ENCODE data around the gene MATN4. TPM values are rescaled to one million over a fixed set of nuclear protein-coding genes. Genes with fewer than 3 reads are reported as not detected.

The MATN4 gene
- total RNA-seq, 1 donor from 2014 or later: not detected

DNA sequence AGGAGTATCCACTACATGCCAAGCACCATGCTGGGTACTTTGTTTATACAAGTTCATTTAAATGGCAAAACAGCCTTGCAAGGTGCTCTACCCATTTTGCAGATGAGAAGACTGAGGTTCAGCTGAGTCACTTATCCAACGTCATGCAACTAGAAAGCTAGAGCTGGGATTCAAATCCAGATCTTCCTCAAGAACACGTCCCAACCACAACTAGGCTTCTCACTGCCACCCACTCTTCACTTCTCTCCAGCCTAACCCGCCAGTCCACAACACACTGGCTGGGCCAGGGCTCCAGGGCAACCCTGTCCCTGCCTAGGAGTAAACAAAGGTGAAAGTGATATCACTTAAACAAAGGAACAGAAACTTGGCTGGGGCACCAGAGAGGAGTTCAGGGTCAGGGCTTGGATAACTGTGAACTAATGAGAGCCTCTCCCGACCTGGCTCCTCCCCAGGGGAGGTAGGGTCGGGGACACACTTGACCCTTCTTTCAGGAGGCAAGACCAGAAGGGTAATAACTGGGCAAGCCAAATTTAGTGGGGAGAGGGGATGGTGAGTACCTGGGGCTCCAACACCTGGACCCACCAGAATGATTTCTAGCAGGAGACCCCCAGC, 32.2 kb upstream of the MATN4 start:
- TF ChIP-seq, protein P1, sequence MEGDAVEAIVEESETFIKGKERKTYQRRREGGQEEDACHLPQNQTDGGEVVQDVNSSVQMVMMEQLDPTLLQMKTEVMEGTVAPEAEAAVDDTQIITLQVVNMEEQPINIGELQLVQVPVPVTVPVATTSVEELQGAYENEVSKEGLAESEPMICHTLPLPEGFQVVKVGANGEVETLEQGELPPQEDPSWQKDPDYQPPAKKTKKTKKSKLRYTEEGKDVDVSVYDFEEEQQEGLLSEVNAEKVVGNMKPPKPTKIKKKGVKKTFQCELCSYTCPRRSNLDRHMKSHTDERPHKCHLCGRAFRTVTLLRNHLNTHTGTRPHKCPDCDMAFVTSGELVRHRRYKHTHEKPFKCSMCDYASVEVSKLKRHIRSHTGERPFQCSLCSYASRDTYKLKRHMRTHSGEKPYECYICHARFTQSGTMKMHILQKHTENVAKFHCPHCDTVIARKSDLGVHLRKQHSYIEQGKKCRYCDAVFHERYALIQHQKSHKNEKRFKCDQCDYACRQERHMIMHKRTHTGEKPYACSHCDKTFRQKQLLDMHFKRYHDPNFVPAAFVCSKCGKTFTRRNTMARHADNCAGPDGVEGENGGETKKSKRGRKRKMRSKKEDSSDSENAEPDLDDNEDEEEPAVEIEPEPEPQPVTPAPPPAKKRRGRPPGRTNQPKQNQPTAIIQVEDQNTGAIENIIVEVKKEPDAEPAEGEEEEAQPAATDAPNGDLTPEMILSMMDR (IDR thresholded peaks at IDR 0.05): no peak
- ATAC-seq (ENCODE audit: low read depth) (no peak), DNase-seq (no peak)
- no peaks in the 10 kb centered on the region for H3K36me3 Mint-ChIP-seq (ENCODE audit: low read depth)
- CTCF ChIA-PET: no interaction called here
- H3K4me1 Mint-ChIP-seq: no peaks in the 10 kb centered on the region
- no peaks in the 10 kb centered on the region for H3K9me3 Mint-ChIP-seq
- peaks cover 14% of the 10 kb centered on the region for H3K27me3 Mint-ChIP-seq
- POLR2A ChIA-PET: no interaction called here
- intact Hi-C loops (cut with micrococcal nuclease): no loop called here
- H3K4me3 Mint-ChIP-seq: no peak overlapping the region
- no peak overlapping the region for H3K27ac Mint-ChIP-seq

DNA sequence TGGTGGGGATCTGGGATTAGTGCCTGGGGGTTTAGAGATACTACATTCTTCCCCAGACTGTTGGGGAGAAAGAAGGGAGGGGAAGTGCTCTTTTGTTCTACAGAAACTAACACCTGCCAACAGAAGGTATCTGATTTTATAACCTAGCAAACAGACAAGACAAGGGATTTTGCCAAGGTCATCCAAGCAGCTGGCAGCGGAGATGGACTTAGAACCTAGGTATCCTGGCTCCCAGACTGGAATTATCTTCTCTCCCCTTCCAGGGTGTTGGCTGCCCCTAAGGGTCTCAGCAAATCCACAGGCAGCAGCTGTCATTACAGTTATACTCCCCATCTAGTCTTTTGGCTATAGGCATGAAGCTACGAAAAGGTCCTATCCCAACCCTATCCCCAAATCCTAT, 31.7 kb upstream of the MATN4 start:
- H3K27me3 Mint-ChIP-seq: peaks cover 12% of the 10 kb centered on the region
- TF ChIP-seq, protein P1 (IDR thresholded peaks at IDR 0.05): no peak
- H3K4me1 Mint-ChIP-seq: no peaks in the 10 kb centered on the region
- intact Hi-C loops (cut with micrococcal nuclease): no loop called here
- no peak overlapping the region for H3K27ac Mint-ChIP-seq
- ATAC-seq (ENCODE audit: low read depth) (no peak), DNase-seq (no peak)
- ChIA-PET CTCF (no interaction called here), POLR2A (no interaction called here)
- no peaks in the 10 kb centered on the region for H3K36me3 Mint-ChIP-seq (ENCODE audit: low read depth)
- H3K4me3 Mint-ChIP-seq: no peak overlapping the region
- H3K9me3 Mint-ChIP-seq: no peaks in the 10 kb centered on the region

DNA sequence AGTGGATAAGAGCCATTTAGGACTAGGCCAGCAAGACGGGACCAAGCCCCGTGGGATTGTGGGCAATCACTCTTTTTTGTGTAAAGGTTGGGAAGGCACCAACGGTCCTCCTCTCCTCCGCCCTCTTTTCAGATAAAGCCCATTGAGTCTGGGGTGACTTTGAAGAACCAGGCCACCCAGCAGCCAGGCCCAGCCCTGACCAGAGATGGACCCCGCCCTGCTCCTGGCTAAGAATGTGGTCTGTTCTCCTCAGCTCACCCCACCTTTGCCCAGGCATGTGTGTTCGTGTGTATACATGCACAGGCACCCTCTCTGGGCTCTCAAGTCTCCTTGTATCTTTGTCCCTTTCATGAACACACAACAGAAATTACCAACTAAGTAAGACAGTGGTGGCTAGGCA, 31.0 kb upstream of the MATN4 start:
- no peak for DNase-seq
- TF ChIP-seq, protein P1 (IDR thresholded peaks at IDR 0.05): no peak
- POLR2A ChIA-PET: no interaction called here
- intact Hi-C loops (cut with micrococcal nuclease): no loop called here
- Mint-ChIP-seq H3K4me1 (no peaks in the 10 kb centered on the region), H3K27me3 (peaks cover 8% of the 10 kb centered on the region), H3K4me3 (no peak overlapping the region), H3K9me3 (no peaks in the 10 kb centered on the region), H3K27ac (no peak overlapping the region), H3K36me3 (ENCODE audit: low read depth) (no peaks in the 10 kb centered on the region)
- CTCF ChIA-PET: no interaction called here
- no peak for ATAC-seq (ENCODE audit: low read depth)

DNA sequence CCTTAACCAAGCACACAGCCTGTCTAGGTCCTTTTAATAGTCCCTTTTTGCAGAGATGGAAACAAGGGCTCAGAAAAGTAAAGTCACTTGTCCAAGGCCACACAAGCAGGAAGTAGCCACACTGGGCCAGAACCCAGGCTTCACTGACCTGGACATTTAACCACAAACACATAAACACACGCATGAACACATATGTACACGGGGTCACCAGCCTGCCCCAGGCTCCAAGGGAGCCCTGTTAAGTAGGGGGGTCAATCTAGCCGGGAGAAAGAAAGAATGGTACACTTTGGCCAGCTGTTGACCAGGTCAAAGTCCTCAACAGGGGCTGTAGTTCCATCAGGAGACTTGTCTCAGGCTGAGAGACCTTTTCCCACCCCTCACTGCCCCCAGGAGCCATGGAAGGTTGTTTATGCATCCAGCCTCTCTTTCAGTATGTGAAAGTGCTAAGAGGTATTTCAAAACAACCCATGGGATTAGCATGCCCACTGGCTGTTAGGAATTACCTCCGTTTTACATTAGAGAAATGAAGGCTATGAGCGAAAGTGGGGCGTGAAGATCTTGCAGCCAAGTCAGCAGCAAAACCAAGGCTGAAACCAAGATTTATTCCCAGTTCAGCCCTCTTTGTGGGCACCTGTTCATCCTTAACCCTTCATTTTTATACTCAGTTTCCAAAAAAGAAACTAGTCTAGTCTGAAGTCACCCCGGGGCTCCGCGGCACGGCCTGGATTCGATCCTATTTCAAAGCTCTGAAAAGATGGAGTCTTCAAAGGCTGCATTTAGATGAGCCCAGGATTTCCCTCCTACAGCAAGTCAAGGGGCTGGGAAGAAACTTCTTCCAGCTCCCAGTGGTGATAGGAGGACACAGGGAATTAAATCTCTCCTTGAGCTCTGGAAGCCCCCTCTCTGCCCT, 30.3 kb upstream of the MATN4 start:
- ATAC-seq (ENCODE audit: low read depth) (no peak), DNase-seq (no peak)
- intact Hi-C loops (cut with micrococcal nuclease): no loop called here
- TF ChIP-seq, protein P1 (IDR thresholded peaks at IDR 0.05): no peak
- H3K27me3 Mint-ChIP-seq: peaks cover 8% of the 10 kb centered on the region
- POLR2A ChIA-PET: no interaction called here
- H3K27ac Mint-ChIP-seq: no peak overlapping the region
- no peaks in the 10 kb centered on the region for H3K4me1 Mint-ChIP-seq
- no peak overlapping the region for H3K4me3 Mint-ChIP-seq
- no peaks in the 10 kb centered on the region for H3K36me3 Mint-ChIP-seq (ENCODE audit: low read depth)
- CTCF ChIA-PET: no interaction called here
- no peaks in the 10 kb centered on the region for H3K9me3 Mint-ChIP-seq

DNA sequence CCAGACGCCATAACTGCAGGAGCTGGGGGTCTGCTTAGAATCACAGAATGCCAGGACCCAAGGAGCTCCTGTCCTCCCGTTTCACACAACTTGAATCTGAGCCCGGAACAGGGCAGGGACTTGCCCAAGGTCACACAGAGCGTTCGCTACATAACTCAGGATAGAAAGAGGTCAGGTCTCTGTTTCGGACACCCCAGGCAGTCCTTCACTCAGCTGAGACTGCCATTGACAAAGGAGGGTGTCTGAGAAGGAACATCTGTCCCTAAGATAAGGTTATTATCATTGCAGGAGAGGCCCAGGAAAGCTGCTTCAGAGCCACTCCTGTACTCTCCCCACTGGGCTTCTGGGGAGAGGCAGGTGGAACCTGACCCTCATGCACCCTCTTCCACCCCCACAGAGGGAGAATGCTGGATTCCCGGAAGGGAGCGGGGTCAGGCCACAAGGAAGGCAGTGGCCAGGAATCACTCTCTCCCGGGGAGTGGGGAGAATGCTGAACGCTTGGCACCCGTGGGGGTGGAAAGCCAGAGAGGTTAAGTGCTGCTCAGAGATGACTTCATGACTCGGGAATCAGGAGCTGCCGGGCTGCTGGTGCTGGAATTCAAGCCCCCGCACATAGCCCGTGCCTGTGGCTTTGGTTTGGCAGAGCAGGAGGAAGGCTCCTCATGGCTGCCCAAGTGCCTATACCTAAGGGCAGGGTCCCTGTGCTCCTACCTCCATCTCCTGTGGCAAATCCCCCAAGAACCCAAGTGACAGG, 29.4 kb upstream of the MATN4 start:
- ChIA-PET CTCF (no interaction called here), POLR2A (no interaction called here)

More for the DNA sequence above, 29.4 kb upstream of the MATN4 start:
- intact Hi-C loops (cut with micrococcal nuclease): no loop called here
- no peak overlapping the region for H3K4me3 Mint-ChIP-seq
- no peak for ATAC-seq (ENCODE audit: low read depth)
- no peak for DNase-seq
- H3K36me3 Mint-ChIP-seq (ENCODE audit: low read depth): no peaks in the 10 kb centered on the region
- H3K27me3 Mint-ChIP-seq: peaks cover 5% of the 10 kb centered on the region
- H3K9me3 Mint-ChIP-seq: no peaks in the 10 kb centered on the region
- TF ChIP-seq, protein P1 (IDR thresholded peaks at IDR 0.05): no peak
- H3K27ac Mint-ChIP-seq: no peak overlapping the region
- H3K4me1 Mint-ChIP-seq: no peaks in the 10 kb centered on the region
